IPS-NIHi7 (cell line): ENCODE results near the gene F12.

Source experiments
- DNase-seq: peaks from one replicate; pipeline ENCODE4 v3.0.0; 2012; ENCODE audit warnings: mixed read lengths; ENCODE audit errors: extremely low spot score

F12 gene

GRCh38 chr5:177446200-177447065, 37.1 kb upstream of the F12 start, which contains the start of gene PRR7:
Gene PRR7 (plus strand): TSS chr5:177446814. CDS start chr5:177455068, 8,254 bp downstream.
- DNase-seq: peak; percentile 78

- DNase-seq: no peak
These were observed 36.5 kb upstream of the F12 start for GRCh38 chr5:177445917-177446199.

- no peak for DNase-seq
These were observed 35.9 kb upstream of the F12 start for GRCh38 chr5:177445052-177445916.

GRCh38 chr5:177444106-177445051, 35.0 kb upstream of the F12 start:
- no peak for DNase-seq

GRCh38 chr5:177443144-177443983, 34.0 kb upstream of the F12 start:
- no peak for DNase-seq

GRCh38 chr5:177442066-177442826, 32.9 kb upstream of the F12 start:
- DNase-seq: no peak

- DNase-seq: no peak
These were observed 31.8 kb upstream of the F12 start for GRCh38 chr5:177440990-177441780.

GRCh38 chr5:177440211-177440989, 31.0 kb upstream of the F12 start:
- no peak for DNase-seq

GRCh38 chr5:177439518-177440053, 30.2 kb upstream of the F12 start:
- no peak for DNase-seq

- DNase-seq: no peak
These were observed 29.1 kb upstream of the F12 start for GRCh38 chr5:177438468-177438867.

- no peak for DNase-seq
These were observed 28.3 kb upstream of the F12 start for GRCh38 chr5:177437623-177438022.

GRCh38 chr5:177435847-177436536, 26.6 kb upstream of the F12 start:
- no peak for DNase-seq

- DNase-seq: no peak
These were observed 25.8 kb upstream of the F12 start for GRCh38 chr5:177434942-177435738.

GRCh38 chr5:177434437-177434836, 25.1 kb upstream of the F12 start:
- no peak for DNase-seq

GRCh38 chr5:177433658-177434217, 24.4 kb upstream of the F12 start:
- no peak for DNase-seq
